HFFc6 (cell line): ENCODE measurements around the gene CCL4. TPM values are rescaled to one million over a fixed set of nuclear protein-coding genes. Genes with fewer than 3 reads are reported as not detected.

Experiments used
- DNase-seq: peaks from one replicate; pipeline ENCODE4 v3.0.0-alpha.2; 2018
- H3K27ac Mint-ChIP-seq: 2 replicates; pipeline ENCODE4 v1.8.0; 2020; ENCODE audit warnings: mild to moderate bottlenecking, mixed read lengths
- H3K27me3 Mint-ChIP-seq: 2 replicates; pipeline ENCODE4 v1.8.0; 2021; ENCODE audit warnings: mild to moderate bottlenecking, moderate library complexity, mixed read lengths; ENCODE audit not compliant: insufficient read depth
- H3K36me3 Mint-ChIP-seq: 2 replicates; pipeline ENCODE4 v1.8.0; 2021; ENCODE audit warnings: low read depth, mixed read lengths
- H3K4me1 Mint-ChIP-seq: 2 replicates; pipeline ENCODE4 v1.8.0; 2020; ENCODE audit warnings: low read depth, mixed read lengths
- H3K4me3 Mint-ChIP-seq: 2 replicates; pipeline ENCODE4 v1.8.0; 2020; ENCODE audit warnings: mild to moderate bottlenecking, moderate library complexity, mixed read lengths
- H3K9me3 Mint-ChIP-seq: 2 replicates; pipeline ENCODE4 v1.8.0; 2020; ENCODE audit warnings: mild to moderate bottlenecking, mixed read lengths
- total RNA-seq, 6 experiments: library from RNA; stranded (reverse); fragmentation: NEBNext Ultra II Directional; extraction: Animal tissue kit (Norgen Biotek cat#: 25700); gene quantifications; 2 replicates in 1 of 6; 3 replicates in 5 of 6; pipeline ENCODE4 v1.2.3, GENCODE V29; 2021
- TF ChIP-seq, protein P1 (sequence below): fragments of 200-600 bp; sonication (generic); IDR thresholded peaks from 2 replicates; pipeline ENCODE4 v1.5.0; 2021; ENCODE audit warnings: antibody characterized with exemption, mild to moderate bottlenecking

Gene CCL4
- total RNA-seq, 6 experiments from 2014 or later: not detected

DNA sequence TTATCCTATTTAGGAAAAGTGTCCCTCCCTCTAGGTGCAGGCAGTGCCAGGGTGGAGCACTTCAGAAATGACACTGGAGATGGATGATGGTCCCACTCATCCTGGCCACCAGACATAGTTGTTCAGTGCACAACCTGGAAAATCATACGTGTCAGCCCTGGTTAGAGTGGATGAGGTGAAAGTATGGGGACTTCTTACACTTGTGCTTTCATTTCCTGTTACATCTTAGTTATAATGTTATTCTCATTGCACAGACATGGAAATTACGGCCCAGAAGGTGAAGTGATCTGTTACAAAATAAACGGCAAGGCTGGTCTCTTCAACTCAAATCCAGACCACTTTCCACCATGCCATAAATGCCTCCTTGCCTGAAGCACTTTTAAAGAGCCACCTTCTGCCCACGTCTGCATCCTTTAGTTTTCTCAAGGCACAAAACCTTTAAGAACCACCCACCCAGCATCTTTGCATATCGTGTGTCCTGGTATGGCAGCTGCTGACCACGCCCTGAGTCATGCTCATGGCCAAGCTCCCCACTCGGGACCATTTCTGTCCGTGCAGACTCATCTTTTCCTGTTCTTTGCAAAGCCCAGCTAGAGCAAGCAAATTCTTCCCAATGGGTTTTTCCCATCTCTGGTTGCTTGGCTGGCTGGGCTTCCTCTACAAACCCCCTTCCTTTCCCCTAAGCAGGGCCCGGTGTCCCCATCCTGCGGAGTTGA, 50.4 kb downstream of the CCL4 start:
- DNase-seq: no peak
- Mint-ChIP-seq H3K4me1 (peaks cover 7% of the 10 kb centered on the region), H3K27ac (no peak overlapping the region), H3K9me3 (no peaks in the 10 kb centered on the region), H3K36me3 (no peaks in the 10 kb centered on the region), H3K4me3 (no peak overlapping the region), H3K27me3 (peaks cover 3% of the 10 kb centered on the region; the same call in 1 of the 2 replicates)
- TF ChIP-seq, protein P1, sequence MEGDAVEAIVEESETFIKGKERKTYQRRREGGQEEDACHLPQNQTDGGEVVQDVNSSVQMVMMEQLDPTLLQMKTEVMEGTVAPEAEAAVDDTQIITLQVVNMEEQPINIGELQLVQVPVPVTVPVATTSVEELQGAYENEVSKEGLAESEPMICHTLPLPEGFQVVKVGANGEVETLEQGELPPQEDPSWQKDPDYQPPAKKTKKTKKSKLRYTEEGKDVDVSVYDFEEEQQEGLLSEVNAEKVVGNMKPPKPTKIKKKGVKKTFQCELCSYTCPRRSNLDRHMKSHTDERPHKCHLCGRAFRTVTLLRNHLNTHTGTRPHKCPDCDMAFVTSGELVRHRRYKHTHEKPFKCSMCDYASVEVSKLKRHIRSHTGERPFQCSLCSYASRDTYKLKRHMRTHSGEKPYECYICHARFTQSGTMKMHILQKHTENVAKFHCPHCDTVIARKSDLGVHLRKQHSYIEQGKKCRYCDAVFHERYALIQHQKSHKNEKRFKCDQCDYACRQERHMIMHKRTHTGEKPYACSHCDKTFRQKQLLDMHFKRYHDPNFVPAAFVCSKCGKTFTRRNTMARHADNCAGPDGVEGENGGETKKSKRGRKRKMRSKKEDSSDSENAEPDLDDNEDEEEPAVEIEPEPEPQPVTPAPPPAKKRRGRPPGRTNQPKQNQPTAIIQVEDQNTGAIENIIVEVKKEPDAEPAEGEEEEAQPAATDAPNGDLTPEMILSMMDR: no peak

Other genes with a start within 250 kb of the CCL4 start
- gene HEATR9, start 234.9 kb upstream of the CCL4 start, total RNA-seq: not detected
- gene CCL5, start 223.5 kb upstream of the CCL4 start, total RNA-seq: under 1 TPM in 1 of 6 experiments, not detected in 5; 0.19 TPM
- gene RDM1, start 173.1 kb upstream of the CCL4 start, total RNA-seq: under 1 TPM in 4 of 6 experiments, not detected in 2; 0.23 to 0.76 (median 0.53) TPM
- not detected for gene LYZL6, start 160.1 kb upstream of the CCL4 start, total RNA-seq
- not detected for gene CCL16, start 122.3 kb upstream of the CCL4 start, total RNA-seq
- not detected for gene CCL14, start 117.1 kb upstream of the CCL4 start, total RNA-seq
- gene CCL15, start 102.3 kb upstream of the CCL4 start, total RNA-seq: not detected
- gene CCL23, start 85.9 kb upstream of the CCL4 start, total RNA-seq: not detected
- not detected for gene CCL18, start 39.6 kb upstream of the CCL4 start, total RNA-seq
- not detected for gene CCL3, start 13.7 kb upstream of the CCL4 start, total RNA-seq
- 1 to 10 TPM in 2 of 6 experiments, under 1 TPM in 4; 0.54 to 1.3 (median 0.80) TPM for gene TBC1D3B, start 72.8 kb downstream of the CCL4 start, total RNA-seq
- gene CCL3L1, start 92.9 kb downstream of the CCL4 start, total RNA-seq: under 1 TPM in 5 of 6 experiments, not detected in 1; 0.17 to 0.66 (median 0.46) TPM
- not detected for gene CCL4L2, start 107.2 kb downstream of the CCL4 start, total RNA-seq
- gene TBC1D3I, start 160.7 kb downstream of the CCL4 start, total RNA-seq: under 1 TPM in 2 of 6 experiments, not detected in 4; 0.24 to 0.28 TPM
- not detected for gene TBC1D3G, start 220.1 kb downstream of the CCL4 start, total RNA-seq